Measurements from ENCODE around the gene ALDH1A3. TPM values are rescaled to one million over a fixed set of nuclear protein-coding genes. Genes with fewer than 3 reads are reported as not detected.

ALDH1A3 gene
- total and polyA plus RNA-seq, 2 of the 13 experiments (the other 11 are each of a cell fraction or from before 2014, with no cell fraction given): not detected

DNA sequence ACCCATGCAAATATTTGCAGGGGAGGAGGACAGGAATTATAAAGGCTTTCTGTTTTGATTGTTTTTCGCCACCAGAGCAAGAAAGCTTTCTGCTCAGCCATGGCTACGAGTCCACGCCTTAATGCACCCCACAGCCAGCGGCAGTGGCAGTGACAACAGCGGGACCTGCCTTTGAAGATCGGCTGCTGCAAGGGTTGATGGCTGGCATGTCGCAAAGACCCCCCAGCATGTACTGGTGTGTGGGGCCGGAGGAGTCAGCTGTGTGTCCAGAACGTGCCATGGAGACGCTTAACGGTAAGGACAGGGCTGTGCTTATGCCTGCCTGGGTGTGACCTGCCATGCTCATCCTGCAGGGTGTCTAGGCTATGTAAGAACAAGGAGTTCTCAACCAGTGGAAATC lies 44.8 kb downstream of the ALDH1A3 start:
- intact Hi-C loops (cut with micrococcal nuclease; ENCODE audit: unreplicated experiment): no loop called here
- H3K27ac ChIP-seq (ENCODE audit: extremely low read length, insufficient read depth, low read length): no peak overlapping the region
- POLR2A ChIA-PET: no interaction called here
- no peak for ATAC-seq
- TF ChIP-seq ZMYM3 (CRISPR knock-in tag; IDR thresholded peaks at IDR 0.05) (no peak), IKZF1 (IDR thresholded peaks at IDR 0.05) (no peak), SIN3B (IDR thresholded peaks at IDR 0.05; ENCODE audit: low read length) (no peak), SP5 (CRISPR knock-in tag; IDR thresholded peaks at IDR 0.05; ENCODE audit: borderline replicate concordance, low read depth) (no peak), DNMT3B (CRISPR knock-in tag; conservative IDR thresholded peaks at IDR 0.05) (no peak), ZNF17 (CRISPR knock-in tag; IDR thresholded peaks at IDR 0.05) (no peak), PCBP2 (optimal IDR thresholded peaks at IDR 0.05; ENCODE audit: low read depth, low read length, poor library complexity, severe bottlenecking) (no peak), ZNF260 (CRISPR knock-in tag; IDR thresholded peaks at IDR 0.05; ENCODE audit: borderline replicate concordance, low read depth) (no peak), HNRNPLL (IDR thresholded peaks at IDR 0.05; ENCODE audit: low read depth, low read length, poor library complexity, severe bottlenecking) (no peak), ZMYM4 (CRISPR knock-in tag; IDR thresholded peaks at IDR 0.05) (no peak), MEIS2 (CRISPR knock-in tag; IDR thresholded peaks at IDR 0.05) (no peak), RFX3 (CRISPR knock-in tag; IDR thresholded peaks at IDR 0.05) (no peak)
- TF ChIP-seq, protein P1, sequence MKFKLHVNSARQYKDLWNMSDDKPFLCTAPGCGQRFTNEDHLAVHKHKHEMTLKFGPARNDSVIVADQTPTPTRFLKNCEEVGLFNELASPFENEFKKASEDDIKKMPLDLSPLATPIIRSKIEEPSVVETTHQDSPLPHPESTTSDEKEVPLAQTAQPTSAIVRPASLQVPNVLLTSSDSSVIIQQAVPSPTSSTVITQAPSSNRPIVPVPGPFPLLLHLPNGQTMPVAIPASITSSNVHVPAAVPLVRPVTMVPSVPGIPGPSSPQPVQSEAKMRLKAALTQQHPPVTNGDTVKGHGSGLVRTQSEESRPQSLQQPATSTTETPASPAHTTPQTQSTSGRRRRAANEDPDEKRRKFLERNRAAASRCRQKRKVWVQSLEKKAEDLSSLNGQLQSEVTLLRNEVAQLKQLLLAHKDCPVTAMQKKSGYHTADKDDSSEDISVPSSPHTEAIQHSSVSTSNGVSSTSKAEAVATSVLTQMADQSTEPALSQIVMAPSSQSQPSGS (CRISPR knock-in tag; IDR thresholded peaks at IDR 0.05): no peak
- TF ChIP-seq, protein P2, sequence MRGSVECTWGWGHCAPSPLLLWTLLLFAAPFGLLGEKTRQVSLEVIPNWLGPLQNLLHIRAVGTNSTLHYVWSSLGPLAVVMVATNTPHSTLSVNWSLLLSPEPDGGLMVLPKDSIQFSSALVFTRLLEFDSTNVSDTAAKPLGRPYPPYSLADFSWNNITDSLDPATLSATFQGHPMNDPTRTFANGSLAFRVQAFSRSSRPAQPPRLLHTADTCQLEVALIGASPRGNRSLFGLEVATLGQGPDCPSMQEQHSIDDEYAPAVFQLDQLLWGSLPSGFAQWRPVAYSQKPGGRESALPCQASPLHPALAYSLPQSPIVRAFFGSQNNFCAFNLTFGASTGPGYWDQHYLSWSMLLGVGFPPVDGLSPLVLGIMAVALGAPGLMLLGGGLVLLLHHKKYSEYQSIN (CRISPR knock-in tag; IDR thresholded peaks at IDR 0.05; ENCODE audit: borderline replicate concordance): no peak
- TF ChIP-seq, protein P3, sequence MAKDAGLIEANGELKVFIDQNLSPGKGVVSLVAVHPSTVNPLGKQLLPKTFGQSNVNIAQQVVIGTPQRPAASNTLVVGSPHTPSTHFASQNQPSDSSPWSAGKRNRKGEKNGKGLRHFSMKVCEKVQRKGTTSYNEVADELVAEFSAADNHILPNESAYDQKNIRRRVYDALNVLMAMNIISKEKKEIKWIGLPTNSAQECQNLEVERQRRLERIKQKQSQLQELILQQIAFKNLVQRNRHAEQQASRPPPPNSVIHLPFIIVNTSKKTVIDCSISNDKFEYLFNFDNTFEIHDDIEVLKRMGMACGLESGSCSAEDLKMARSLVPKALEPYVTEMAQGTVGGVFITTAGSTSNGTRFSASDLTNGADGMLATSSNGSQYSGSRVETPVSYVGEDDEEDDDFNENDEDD (CRISPR knock-in tag; IDR thresholded peaks at IDR 0.05; ENCODE audit: borderline replicate concordance): no peak
- TF ChIP-seq, protein P4, sequence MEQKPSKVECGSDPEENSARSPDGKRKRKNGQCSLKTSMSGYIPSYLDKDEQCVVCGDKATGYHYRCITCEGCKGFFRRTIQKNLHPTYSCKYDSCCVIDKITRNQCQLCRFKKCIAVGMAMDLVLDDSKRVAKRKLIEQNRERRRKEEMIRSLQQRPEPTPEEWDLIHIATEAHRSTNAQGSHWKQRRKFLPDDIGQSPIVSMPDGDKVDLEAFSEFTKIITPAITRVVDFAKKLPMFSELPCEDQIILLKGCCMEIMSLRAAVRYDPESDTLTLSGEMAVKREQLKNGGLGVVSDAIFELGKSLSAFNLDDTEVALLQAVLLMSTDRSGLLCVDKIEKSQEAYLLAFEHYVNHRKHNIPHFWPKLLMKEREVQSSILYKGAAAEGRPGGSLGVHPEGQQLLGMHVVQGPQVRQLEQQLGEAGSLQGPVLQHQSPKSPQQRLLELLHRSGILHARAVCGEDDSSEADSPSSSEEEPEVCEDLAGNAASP (CRISPR knock-in tag; IDR thresholded peaks at IDR 0.05; ENCODE audit: borderline replicate concordance): no peak
- TF ChIP-seq, protein P5, sequence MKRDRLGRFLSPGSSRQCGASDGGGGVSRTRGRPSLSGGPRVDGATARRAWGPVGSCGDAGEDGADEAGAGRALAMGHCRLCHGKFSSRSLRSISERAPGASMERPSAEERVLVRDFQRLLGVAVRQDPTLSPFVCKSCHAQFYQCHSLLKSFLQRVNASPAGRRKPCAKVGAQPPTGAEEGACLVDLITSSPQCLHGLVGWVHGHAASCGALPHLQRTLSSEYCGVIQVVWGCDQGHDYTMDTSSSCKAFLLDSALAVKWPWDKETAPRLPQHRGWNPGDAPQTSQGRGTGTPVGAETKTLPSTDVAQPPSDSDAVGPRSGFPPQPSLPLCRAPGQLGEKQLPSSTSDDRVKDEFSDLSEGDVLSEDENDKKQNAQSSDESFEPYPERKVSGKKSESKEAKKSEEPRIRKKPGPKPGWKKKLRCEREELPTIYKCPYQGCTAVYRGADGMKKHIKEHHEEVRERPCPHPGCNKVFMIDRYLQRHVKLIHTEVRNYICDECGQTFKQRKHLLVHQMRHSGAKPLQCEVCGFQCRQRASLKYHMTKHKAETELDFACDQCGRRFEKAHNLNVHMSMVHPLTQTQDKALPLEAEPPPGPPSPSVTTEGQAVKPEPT (CRISPR knock-in tag; IDR thresholded peaks at IDR 0.05; ENCODE audit: low read depth): no peak
- H3K4me3 ChIP-seq (replicated peaks in 1 of 3; ENCODE audit: insufficient read depth in 1 of 3, low read depth in 2 of 3, low read length in 3 of 3): no peak overlapping the region
- CTCF ChIA-PET (ENCODE audit: low intra/inter-chr PET ratio, low total read pairs): no interaction called here
- H3K27me3 ChIP-seq (ENCODE audit: control insufficient read depth in 1 of 2, insufficient read depth in 2 of 2, low read length in 2 of 2): peaks cover 3 to 60% of the 10 kb centered on the region in 2 experiments; a peak in 4 of 5 replicates
- no TSS peak for BruUV-seq (replicated peaks)
- FAIRE-seq: no peak
- DNase-seq (ENCODE audit: low spot score): no peak
- in situ Hi-C loops (cut with HindIII; ENCODE audit: extremely low pct_ligation_motif_present, low pct_unique_long_range_greater_than_20kb): loop anchor here (25.0 kb wide), 1 partner anchor 338 kb away; the partner anchor contains the start of gene CHSY1
- no peaks in the 10 kb centered on the region for H3K79me2 ChIP-seq (ENCODE audit: insufficient read depth, low read length)
- no peak overlapping the region for H2AFZ ChIP-seq (ENCODE audit: low read length)
- no peaks in the 10 kb centered on the region for H3K4me1 ChIP-seq (ENCODE audit: insufficient read depth, low read length)
- no peaks in the 10 kb centered on the region for H3K36me3 ChIP-seq (replicated peaks in 1 of 2; ENCODE audit: control insufficient read depth in 1 of 2, insufficient read depth in 2 of 2, low read length in 2 of 2)
- no peak overlapping the region for H3K9ac ChIP-seq (ENCODE audit: insufficient read depth, low read depth, low read length)
- H4K20me1 ChIP-seq (ENCODE audit: insufficient read depth, low read length): no peaks in the 10 kb centered on the region
- no peaks in the 10 kb centered on the region for H3K9me3 ChIP-seq (ENCODE audit: low read length)
- 10% methylated on average over 11 of the region's 11 CpGs for WGBS (ENCODE audit: low lambda C conversion rate)
- no peak overlapping the region for H3K4me2 ChIP-seq (ENCODE audit: low read depth, low read length)
